Measurements from ENCODE around the gene KLHL3. TPM values are rescaled to one million over a fixed set of nuclear protein-coding genes. Genes with fewer than 3 reads are reported as not detected.

KLHL3 gene
- polyA plus RNA-seq, 6 donors from 2014 or later = 0.09 to 2.7 (median 0.97) TPM

DNA sequence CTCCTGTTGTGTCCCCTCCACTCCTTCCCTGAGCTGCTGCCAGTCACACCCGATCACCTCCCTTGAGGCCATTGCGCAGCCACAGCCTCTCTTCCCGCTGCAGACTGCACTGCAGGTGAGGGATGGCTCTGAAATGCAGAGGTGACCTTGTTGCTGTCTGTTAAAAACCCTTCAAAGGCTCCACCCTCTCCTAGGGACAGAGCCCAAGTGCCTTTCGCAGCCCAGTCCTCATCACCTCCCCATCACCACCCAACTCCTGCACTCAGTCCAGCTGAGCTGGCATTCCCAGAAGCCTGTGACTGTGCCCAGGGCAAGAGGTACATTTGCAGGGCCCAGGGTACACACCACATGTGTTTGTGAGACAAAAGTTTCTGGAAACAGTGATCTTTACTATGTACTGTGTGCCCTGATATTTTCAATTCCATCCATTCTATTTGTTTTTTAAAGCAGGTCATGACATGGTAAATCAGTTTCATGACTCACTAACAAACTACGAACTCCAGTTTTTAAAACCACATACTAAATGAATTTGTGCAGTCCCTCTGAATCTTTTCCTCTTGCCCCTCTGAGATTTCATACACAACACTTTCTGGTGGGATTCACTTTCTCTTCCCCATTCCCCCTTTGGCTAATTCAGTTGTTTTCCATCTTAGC is 163.7 kb downstream of the KLHL3 start:
- Mint-ChIP-seq H3K27me3 (peaks cover 21 to 54% (median 33%) of the 10 kb centered on the region in 3 donors), H3K36me3 (peaks cover 0 to 4% of the 10 kb centered on the region in 2 donors), H3K4me1 (no peaks in the 10 kb centered on the region), H3K4me3 (no peak overlapping the region), H3K9me3 (peaks cover 0 to 5% (median 0%) of the 10 kb centered on the region in 7 donors), H3K27ac (no peak overlapping the region)
- DNase-seq = no peak
- no peak for ATAC-seq (ENCODE audit: low read depth in 2 of 2)

DNA sequence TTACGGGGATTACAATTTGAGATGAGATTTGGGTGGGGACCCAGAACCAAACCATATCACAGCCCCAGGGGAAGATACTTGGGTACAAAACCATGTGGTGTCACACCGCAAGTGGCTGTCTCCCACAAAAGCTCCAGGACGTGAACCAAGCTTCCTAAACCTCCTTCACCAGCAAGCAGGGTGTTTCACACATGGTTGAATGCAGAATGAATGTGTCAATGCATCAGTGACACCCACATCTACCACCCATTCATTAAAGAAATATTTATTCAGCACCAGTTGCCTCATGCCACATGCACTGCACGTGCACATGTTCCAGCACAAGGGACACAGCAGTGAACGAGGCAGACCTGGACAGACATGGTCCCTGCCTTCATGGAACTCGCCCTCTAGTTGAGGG is 165.8 kb downstream of the KLHL3 start:
- Mint-ChIP-seq H3K4me3 (no peak overlapping the region), H3K27me3 (peaks cover 32 to 64% (median 36%) of the 10 kb centered on the region in 3 donors), H3K36me3 (no peaks in the 10 kb centered on the region), H3K4me1 (no peaks in the 10 kb centered on the region), H3K9me3 (peaks cover 0 to 3% (median 0%) of the 10 kb centered on the region in 7 donors), H3K27ac (no peak overlapping the region)
- DNase-seq = no peak
- no peak for ATAC-seq (ENCODE audit: low read depth in 2 of 2)

Other genes with a start within 250 kb of the KLHL3 start
- gene SPOCK1, start 236.8 kb downstream of the KLHL3 start, polyA plus RNA-seq (ENCODE audit: low read depth in 6 of 6) = not detected
- 10 to 100 TPM in 5 of 6 donors, 1 to 10 TPM in 1; 7.3 to 22.2 (median 17.9) TPM for gene HNRNPA0, start 18.3 kb upstream of the KLHL3 start, polyA plus RNA-seq (ENCODE audit: low read depth in 6 of 6)
- gene MYOT, start 131.8 kb upstream of the KLHL3 start, polyA plus RNA-seq (ENCODE audit: low read depth in 6 of 6) = under 1 TPM in 4 of 6 donors, not detected in 2; 0.17 to 0.36 (median 0.21) TPM
- 1 to 10 TPM in 1 of 6 donors, under 1 TPM in 5; 0.19 to 1.0 (median 0.56) TPM for gene PKD2L2, start 153.4 kb upstream of the KLHL3 start, polyA plus RNA-seq (ENCODE audit: low read depth in 6 of 6)